AG08395 (cell line): ENCODE results near the gene TTC32.
"Not testable (repeated sequence)": the region's sequence is repeated elsewhere in the genome, so short reads cannot be mapped to it uniquely, and the experiment has no call there.

Source experiments
- DNase-seq: peaks from one replicate; pipeline ENCODE4 v3.0.0; 2012; ENCODE audit warnings: mixed read lengths, low spot score

The TTC32 gene

GRCh38 chr2:19899985-19900930, 1.5 kb downstream of the TTC32 start:
- DNase-seq = no peak

DNA sequence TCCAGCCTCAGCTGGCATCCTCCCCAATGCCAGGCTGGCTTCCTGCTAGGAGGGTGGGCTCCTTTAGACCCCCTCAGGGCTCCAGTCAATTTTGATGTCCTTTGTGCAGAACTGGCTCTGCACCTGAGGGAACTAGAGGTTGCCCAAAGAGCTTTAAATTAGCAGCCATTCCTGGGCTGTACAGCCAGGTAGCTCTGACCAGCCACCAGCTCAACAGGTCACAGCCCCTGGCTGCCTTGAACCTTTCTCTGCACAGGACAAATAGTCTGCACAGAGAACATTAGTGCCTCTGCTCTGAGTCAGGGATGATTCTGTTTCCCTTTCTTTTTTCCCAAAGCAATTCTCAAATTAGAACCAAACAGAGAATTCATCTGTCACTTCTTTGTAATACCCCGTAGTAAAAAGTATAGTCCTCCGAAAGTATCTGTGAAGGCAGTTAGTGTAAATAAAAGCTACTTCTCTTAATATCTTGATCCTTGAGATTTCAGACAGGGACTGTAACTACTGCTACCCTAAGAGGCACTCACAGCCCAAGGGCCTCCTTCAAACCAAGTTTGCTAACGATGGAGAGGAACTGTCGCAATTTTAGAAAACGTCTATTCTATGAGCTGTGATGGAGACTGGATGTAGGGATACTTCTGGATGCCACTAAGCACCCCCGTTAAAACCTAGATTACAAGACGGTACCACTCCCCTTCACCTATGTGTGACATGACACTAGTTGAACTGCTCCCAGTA, 3.0 kb downstream of the TTC32 start:
- no peak for DNase-seq

DNA sequence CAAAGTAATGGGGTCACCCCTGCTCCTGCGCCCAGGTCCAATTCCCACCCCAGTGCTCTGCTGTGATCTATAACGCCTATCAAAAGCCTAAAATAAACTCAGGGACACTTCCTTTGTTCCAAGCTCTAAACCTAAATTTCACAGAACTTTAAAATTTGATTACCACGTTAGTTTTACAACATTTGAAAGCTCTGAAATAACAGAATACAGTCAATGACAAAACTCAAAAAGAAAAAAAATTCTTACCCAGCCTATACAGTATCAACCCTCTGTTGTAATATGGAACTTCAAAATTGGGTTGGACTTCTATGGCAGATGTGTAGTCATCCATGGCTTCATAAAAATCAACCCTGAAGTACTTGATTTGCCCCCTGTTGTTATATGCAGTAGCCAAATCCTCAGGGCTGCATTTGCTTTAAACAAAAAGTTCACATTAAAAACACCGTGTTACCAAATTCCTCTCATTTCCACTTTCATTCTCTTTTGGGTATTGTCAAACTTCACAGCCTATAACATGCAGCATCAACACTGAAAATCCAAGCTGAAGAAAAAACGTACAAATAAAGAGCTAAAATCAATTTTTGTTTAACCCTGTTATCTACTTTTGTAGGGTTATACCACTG, 4.0 kb downstream of the TTC32 start:
- DNase-seq = no peak

- DNase-seq = no peak
Observed at GRCh38 chr2:19895535-19895934, 6.2 kb downstream of the TTC32 start.

GRCh38 chr2:19894134-19894792, 7.5 kb downstream of the TTC32 start:
- DNase-seq = no peak

DNA sequence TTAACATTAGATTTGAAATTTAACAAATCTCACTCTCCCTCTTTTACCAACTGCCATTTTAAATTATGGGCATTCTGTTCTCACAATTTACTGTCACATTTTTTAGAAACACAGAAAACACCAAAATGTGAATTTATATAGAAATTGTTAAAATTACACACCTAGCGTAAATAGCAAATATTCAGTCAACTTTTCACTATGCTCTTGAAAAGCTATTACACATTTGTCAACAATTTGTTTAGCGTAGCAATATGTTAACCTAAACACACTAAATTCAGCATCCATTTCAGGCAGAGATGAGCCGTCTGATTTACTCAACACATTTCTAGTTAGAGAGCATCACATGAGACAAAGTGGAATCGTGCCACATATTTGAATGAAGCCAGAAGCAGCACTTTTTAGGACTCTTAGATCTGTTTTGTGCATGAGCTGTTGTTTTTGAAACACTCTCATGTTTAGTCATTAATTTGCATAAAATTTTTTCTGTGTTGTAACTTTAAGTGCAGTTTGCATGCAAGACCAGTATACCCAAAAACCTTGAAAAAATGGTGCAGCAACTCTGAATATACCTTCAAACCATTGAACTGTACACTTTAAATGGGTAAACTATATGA, 8.2 kb downstream of the TTC32 start:
- peak; percentile 53 for DNase-seq

DNA sequence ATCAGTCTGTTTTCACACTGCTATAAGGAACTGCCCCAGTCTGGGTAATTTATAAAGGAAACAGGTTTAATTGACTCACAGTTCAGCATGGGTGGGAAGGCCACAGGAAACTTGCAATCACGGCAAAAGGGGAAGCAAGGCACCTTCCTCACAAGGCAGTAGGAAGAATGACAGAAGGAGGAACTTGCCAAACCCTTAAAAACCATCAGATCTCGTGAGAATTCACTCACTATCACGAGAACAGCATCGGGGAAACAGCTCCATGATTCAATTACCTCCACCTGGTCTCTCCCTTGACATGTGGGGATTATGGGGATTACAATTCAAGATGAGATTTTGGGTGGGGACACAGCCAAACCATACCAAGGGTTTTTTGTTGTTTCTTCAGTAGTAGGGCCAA, 9.8 kb downstream of the TTC32 start:
- not testable (repeated sequence) for DNase-seq

GRCh38 chr2:19890104-19890503, 11.7 kb downstream of the TTC32 start:
- DNase-seq = no peak

GRCh38 chr2:19888831-19889230, 13.0 kb downstream of the TTC32 start:
- DNase-seq = no peak

GRCh38 chr2:19887510-19887909, 14.3 kb downstream of the TTC32 start:
- no peak for DNase-seq

GRCh38 chr2:19886261-19886660, 15.5 kb downstream of the TTC32 start:
- DNase-seq = no peak

- DNase-seq = no peak
Observed at GRCh38 chr2:19885791-19886190, 16.0 kb downstream of the TTC32 start.

- DNase-seq = no peak
Observed at GRCh38 chr2:19883971-19884720, 17.6 kb downstream of the TTC32 start.

GRCh38 chr2:19883486-19883885, 18.3 kb downstream of the TTC32 start:
- no peak for DNase-seq

- no peak for DNase-seq
Observed at GRCh38 chr2:19882286-19882685, 19.5 kb downstream of the TTC32 start.

DNA sequence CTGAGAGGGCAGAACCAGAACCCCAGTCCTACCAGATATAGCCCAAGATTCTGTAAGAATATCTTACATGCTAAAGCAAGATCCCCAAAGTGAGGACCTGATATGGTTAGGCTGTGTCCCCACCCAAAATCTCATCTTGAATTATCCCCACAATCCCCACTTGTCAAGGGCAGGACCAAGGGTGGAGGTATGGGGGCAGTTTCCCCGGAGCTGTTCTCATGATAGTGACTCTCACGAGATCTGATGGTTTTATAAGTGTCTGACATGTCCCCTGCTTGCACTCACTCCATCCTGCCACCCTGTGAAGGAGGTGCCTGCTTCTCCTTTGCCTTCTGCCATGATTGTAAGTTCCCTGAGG, 19.9 kb downstream of the TTC32 start:
- no peak for DNase-seq

GRCh38 chr2:19881221-19881907, 20.4 kb downstream of the TTC32 start:
- DNase-seq = no peak

- not testable (repeated sequence) for DNase-seq
Observed at GRCh38 chr2:19880191-19880590, 21.6 kb downstream of the TTC32 start.

GRCh38 chr2:19879120-19879519, 22.7 kb downstream of the TTC32 start:
- DNase-seq = no peak

DNA sequence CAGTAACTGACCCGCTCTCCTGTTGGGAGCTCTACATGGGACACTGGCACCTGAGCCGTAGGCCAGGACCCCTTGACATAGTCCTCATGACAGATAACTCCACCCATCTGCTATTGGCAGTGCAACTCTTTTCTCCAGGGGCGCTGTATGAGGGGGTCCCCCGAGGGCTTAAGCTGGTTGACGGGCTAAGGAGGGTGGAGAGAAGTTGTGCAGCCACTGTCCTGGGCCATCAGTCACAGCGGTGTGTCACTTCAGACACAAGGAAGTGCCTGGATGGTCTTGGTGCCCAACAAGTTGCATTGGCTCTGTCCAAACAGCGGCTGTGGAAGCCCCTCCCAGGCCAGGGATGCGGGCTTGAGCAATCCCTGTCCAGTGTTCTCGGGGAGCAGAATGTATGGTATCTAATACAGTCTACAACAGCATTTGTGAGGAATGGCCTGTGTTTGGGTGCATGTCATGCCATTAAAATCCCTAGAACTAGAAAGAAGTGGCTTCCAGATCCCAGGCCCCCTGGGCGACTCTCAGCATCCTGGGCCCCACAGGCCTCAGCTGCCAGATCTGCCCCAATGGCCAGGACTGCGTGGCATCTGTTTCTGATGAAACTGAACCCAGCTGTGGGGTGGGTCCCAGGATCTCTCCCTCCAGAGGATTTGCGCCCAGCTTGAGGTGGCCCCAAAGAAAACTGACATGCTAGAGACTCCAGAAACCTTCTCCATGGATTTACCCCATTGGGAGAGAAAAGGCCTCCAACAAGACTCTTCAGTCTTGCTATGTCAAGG, 23.3 kb downstream of the TTC32 start:
- no peak for DNase-seq
